Measurements from ENCODE around the gene KIAA1549.

Gene KIAA1549

GRCh38 chr7:138887872-138888656 is 93.1 kb downstream of the KIAA1549 start:
- H3K9me3 Mint-ChIP-seq = no peaks in the 10 kb centered on the region
- H3K27me3 Mint-ChIP-seq = peaks cover 9 to 18% of the 10 kb centered on the region in 2 donors
- DNase-seq (no peak), ATAC-seq (replicated peaks) (no peak)
- H3K36me3 Mint-ChIP-seq (ENCODE audit: insufficient read depth) = peaks cover 3% of the 10 kb centered on the region
- no peak overlapping the region for H3K4me3 Mint-ChIP-seq
- H3K4me1 Mint-ChIP-seq (ENCODE audit: low read depth in 2 of 2) = peaks cover 5 to 6% of the 10 kb centered on the region in 2 donors
- peak overlapping the region; percentile 74 to 76 for H3K27ac Mint-ChIP-seq

GRCh38 chr7:138887085-138887710 is 94.0 kb downstream of the KIAA1549 start:
- Mint-ChIP-seq H3K36me3 (ENCODE audit: insufficient read depth) (peaks cover 3% of the 10 kb centered on the region), H3K27me3 (peaks cover 6 to 16% of the 10 kb centered on the region in 2 donors), H3K27ac (peak overlapping the region in 1 of 2 donors; percentile 74), H3K4me1 (ENCODE audit: low read depth in 2 of 2) (peaks cover 5 to 8% of the 10 kb centered on the region in 2 donors), H3K4me3 (no peak overlapping the region), H3K9me3 (no peaks in the 10 kb centered on the region)
- no peak for DNase-seq
- ATAC-seq (replicated peaks) = no peak

- DNase-seq (peak; percentile 60 to 70 (median 65)), ATAC-seq (replicated peaks) (peak; percentile 94)
- no peak overlapping the region for H3K4me3 Mint-ChIP-seq
- H3K27ac Mint-ChIP-seq = peak overlapping the region in 1 of 2 donors; percentile 78
- peaks cover 3% of the 10 kb centered on the region for H3K36me3 Mint-ChIP-seq (ENCODE audit: insufficient read depth)
- H3K9me3 Mint-ChIP-seq = no peaks in the 10 kb centered on the region
- H3K27me3 Mint-ChIP-seq = peaks cover 6 to 12% of the 10 kb centered on the region in 2 donors
- H3K4me1 Mint-ChIP-seq (ENCODE audit: low read depth in 2 of 2) = peaks cover 5 to 14% of the 10 kb centered on the region in 2 donors
Observed at GRCh38 chr7:138886501-138886917, 94.7 kb downstream of the KIAA1549 start.

- DNase-seq = no peak
- no peak overlapping the region for H3K4me3 Mint-ChIP-seq
- peaks cover 0 to 2% of the 10 kb centered on the region in 2 donors for H3K27me3 Mint-ChIP-seq
- no peaks in the 10 kb centered on the region for H3K9me3 Mint-ChIP-seq
- peaks cover 3% of the 10 kb centered on the region for H3K36me3 Mint-ChIP-seq (ENCODE audit: insufficient read depth)
- peaks cover 5 to 14% of the 10 kb centered on the region in 2 donors for H3K4me1 Mint-ChIP-seq (ENCODE audit: low read depth in 2 of 2)
- no peak for ATAC-seq (replicated peaks)
- no peak overlapping the region for H3K27ac Mint-ChIP-seq
Observed at GRCh38 chr7:138885383-138886147, 95.6 kb downstream of the KIAA1549 start.

GRCh38 chr7:138882249-138882648 is 98.9 kb downstream of the KIAA1549 start:
- H3K4me1 Mint-ChIP-seq (ENCODE audit: low read depth in 2 of 2) = peaks cover 5 to 14% of the 10 kb centered on the region in 2 donors
- H3K4me3 Mint-ChIP-seq = no peak overlapping the region
- no peaks in the 10 kb centered on the region for H3K9me3 Mint-ChIP-seq
- no peak for ATAC-seq (replicated peaks)
- no peak overlapping the region for H3K27ac Mint-ChIP-seq
- no peak for DNase-seq
- peaks cover 3% of the 10 kb centered on the region for H3K36me3 Mint-ChIP-seq (ENCODE audit: insufficient read depth)
- no peaks in the 10 kb centered on the region for H3K27me3 Mint-ChIP-seq

GRCh38 chr7:138881579-138882188 is 99.5 kb downstream of the KIAA1549 start:
- H3K4me3 Mint-ChIP-seq = no peak overlapping the region
- DNase-seq (no peak), ATAC-seq (replicated peaks) (no peak)
- no peaks in the 10 kb centered on the region for H3K27me3 Mint-ChIP-seq
- H3K27ac Mint-ChIP-seq = no peak overlapping the region
- peaks cover 5 to 14% of the 10 kb centered on the region in 2 donors for H3K4me1 Mint-ChIP-seq (ENCODE audit: low read depth in 2 of 2)
- peaks cover 3% of the 10 kb centered on the region for H3K36me3 Mint-ChIP-seq (ENCODE audit: insufficient read depth)
- H3K9me3 Mint-ChIP-seq = no peaks in the 10 kb centered on the region

- Mint-ChIP-seq H3K27ac (no peak overlapping the region), H3K9me3 (no peaks in the 10 kb centered on the region), H3K27me3 (no peaks in the 10 kb centered on the region), H3K4me3 (no peak overlapping the region), H3K36me3 (ENCODE audit: insufficient read depth) (peaks cover 4% of the 10 kb centered on the region), H3K4me1 (ENCODE audit: low read depth in 2 of 2) (peaks cover 2 to 13% of the 10 kb centered on the region in 2 donors)
- DNase-seq (no peak), ATAC-seq (replicated peaks) (no peak)
Observed at GRCh38 chr7:138880881-138881578, 100.2 kb downstream of the KIAA1549 start.

- no peak for ATAC-seq (replicated peaks)
- H3K4me3 Mint-ChIP-seq = no peak overlapping the region
- no peaks in the 10 kb centered on the region for H3K27me3 Mint-ChIP-seq
- H3K4me1 Mint-ChIP-seq (ENCODE audit: low read depth in 2 of 2) = peaks cover 6 to 21% of the 10 kb centered on the region in 2 donors
- no peak overlapping the region for H3K27ac Mint-ChIP-seq
- peaks cover 10% of the 10 kb centered on the region for H3K36me3 Mint-ChIP-seq (ENCODE audit: insufficient read depth)
- no peaks in the 10 kb centered on the region for H3K9me3 Mint-ChIP-seq
- no peak for DNase-seq
Observed at GRCh38 chr7:138879356-138879755, 101.8 kb downstream of the KIAA1549 start.

- Mint-ChIP-seq H3K27me3 (no peaks in the 10 kb centered on the region), H3K36me3 (ENCODE audit: insufficient read depth) (peaks cover 10% of the 10 kb centered on the region), H3K4me3 (no peak overlapping the region), H3K4me1 (ENCODE audit: low read depth in 2 of 2) (peaks cover 6 to 21% of the 10 kb centered on the region in 2 donors), H3K27ac (no peak overlapping the region), H3K9me3 (no peaks in the 10 kb centered on the region)
- ATAC-seq (replicated peaks) = no peak
- no peak for DNase-seq
Observed at GRCh38 chr7:138878856-138879255, 102.3 kb downstream of the KIAA1549 start.

GRCh38 chr7:138878051-138878450 is 103.1 kb downstream of the KIAA1549 start:
- ATAC-seq (replicated peaks) (no peak), DNase-seq (no peak)
- Mint-ChIP-seq H3K4me1 (ENCODE audit: low read depth in 2 of 2) (peaks cover 6 to 21% of the 10 kb centered on the region in 2 donors), H3K27me3 (no peaks in the 10 kb centered on the region), H3K4me3 (no peak overlapping the region), H3K9me3 (no peaks in the 10 kb centered on the region), H3K27ac (no peak overlapping the region), H3K36me3 (ENCODE audit: insufficient read depth) (peaks cover 10% of the 10 kb centered on the region)

- Mint-ChIP-seq H3K27ac (peak overlapping the region; percentile 41 to 84), H3K4me1 (ENCODE audit: low read depth in 2 of 2) (peaks cover 6 to 12% of the 10 kb centered on the region in 2 donors), H3K36me3 (ENCODE audit: insufficient read depth) (peaks cover 10% of the 10 kb centered on the region), H3K9me3 (no peaks in the 10 kb centered on the region), H3K27me3 (no peaks in the 10 kb centered on the region), H3K4me3 (no peak overlapping the region)
- ATAC-seq (replicated peaks) = no peak
- DNase-seq = no peak
Observed at GRCh38 chr7:138876326-138876725, 104.9 kb downstream of the KIAA1549 start.

- DNase-seq = peak; percentile 54 to 69 (median 58)
- no peak overlapping the region for H3K4me3 Mint-ChIP-seq
Observed at GRCh38 chr7:138875794-138876193, 105.4 kb downstream of the KIAA1549 start.

More at GRCh38 chr7:138875794-138876193, 105.4 kb downstream of the KIAA1549 start:
- Mint-ChIP-seq H3K27ac (peak overlapping the region; percentile 41 to 84), H3K9me3 (no peaks in the 10 kb centered on the region), H3K27me3 (no peaks in the 10 kb centered on the region), H3K4me1 (ENCODE audit: low read depth in 2 of 2) (peaks cover 6 to 12% of the 10 kb centered on the region in 2 donors), H3K36me3 (ENCODE audit: insufficient read depth) (peaks cover 10% of the 10 kb centered on the region)
- peak; percentile 99 for ATAC-seq (replicated peaks)
